Epithelial cell of esophagus (primary cell): ENCODE measurements around the gene AIFM1.

Experiments
- DNase-seq: peaks from one replicate; pipeline ENCODE4 v3.0.0; 2010; ENCODE audit warnings: low read depth
- H3K4me3 ChIP-seq: 2 replicates; pipeline ENCODE4 v1.5.1; 2011; ENCODE audit warnings: mild to moderate bottlenecking, low read length, control low read depth
- CTCF ChIP-seq: IDR thresholded peaks from 2 replicates; pipeline ENCODE4 v1.5.1; 2011; ENCODE audit warnings: low read depth, mild to moderate bottlenecking, low read length, control low read depth, inconsistent platforms; ENCODE audit not compliant: insufficient read depth; ENCODE audit errors: missing control alignments

AIFM1 gene

GRCh38 chrX:130095249-130096030, 70.2 kb downstream of the AIFM1 start:
- TF ChIP-seq CTCF = no peak
- no peak for DNase-seq
- no peak overlapping the region for H3K4me3 ChIP-seq

- DNase-seq = no peak
- TF ChIP-seq CTCF = no peak
- H3K4me3 ChIP-seq = no peak overlapping the region
Observed at GRCh38 chrX:130094696-130095095, 70.9 kb downstream of the AIFM1 start.

- TF ChIP-seq CTCF = no peak
- DNase-seq = no peak
- no peak overlapping the region for H3K4me3 ChIP-seq
Observed at GRCh38 chrX:130093271-130093670, 72.4 kb downstream of the AIFM1 start.

- H3K4me3 ChIP-seq = no peak overlapping the region
- no peak for TF ChIP-seq CTCF
- DNase-seq = no peak
Observed at GRCh38 chrX:130091980-130092522, 73.6 kb downstream of the AIFM1 start.

- no peak overlapping the region for H3K4me3 ChIP-seq
Observed at GRCh38 chrX:130090364-130090763, 75.3 kb downstream of the AIFM1 start.

GRCh38 chrX:130086447-130087206, 79.0 kb downstream of the AIFM1 start:
- H3K4me3 ChIP-seq = no peak overlapping the region
- no peak for TF ChIP-seq CTCF
- DNase-seq = no peak

More at GRCh38 chrX:130090364-130090763, 75.3 kb downstream of the AIFM1 start:
- no peak for TF ChIP-seq CTCF
- no peak for DNase-seq
